ENCODE data around the gene HECTD1.
"Not testable (repeated sequence)": the region's sequence is repeated elsewhere in the genome, so short reads cannot be mapped to it uniquely, and the experiment has no call there.

The HECTD1 gene

DNA sequence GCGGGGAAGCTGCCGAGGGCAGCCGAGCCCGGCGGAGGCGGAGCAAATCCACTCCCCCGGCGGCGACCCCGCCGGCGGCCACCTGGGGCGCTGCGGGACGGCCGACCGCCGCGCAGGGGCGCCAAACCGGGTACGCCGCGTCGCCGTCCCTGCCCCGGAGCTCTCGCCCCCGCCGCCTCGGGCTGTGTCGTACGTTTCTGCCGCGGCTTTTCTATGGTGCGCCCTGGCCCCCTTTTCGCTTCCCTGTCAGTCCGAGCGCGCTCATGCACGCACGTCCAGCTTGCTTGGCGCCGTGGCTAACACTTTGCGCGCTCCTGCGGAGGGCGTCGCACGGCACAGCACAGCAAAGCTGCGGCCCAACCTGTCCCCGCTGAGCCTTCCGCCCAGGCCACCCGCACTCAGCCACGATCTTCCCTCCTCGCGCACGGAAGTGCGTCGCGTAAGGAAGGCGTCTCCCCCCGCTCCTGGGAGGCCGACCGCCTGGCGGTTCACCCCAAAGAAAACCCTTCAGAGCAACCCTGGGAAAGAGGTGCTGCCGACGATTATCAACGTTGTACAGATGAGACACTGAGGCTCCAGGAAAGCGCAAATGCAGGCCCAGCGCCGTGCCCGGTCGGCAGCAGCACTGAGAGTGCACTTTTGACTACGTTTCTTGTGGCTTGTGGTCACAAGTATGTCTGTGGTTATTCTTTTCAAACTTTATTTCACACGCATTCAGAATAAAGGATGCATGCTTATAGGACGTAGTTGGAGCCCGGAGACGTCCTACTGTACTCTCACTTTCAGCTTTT is at the start of gene HECTD1:
Gene HECTD1, minus strand, starts transcription at position 39 of the 791 bp plus-strand sequence. CDS start 1,857 bp downstream, outside the sequence.
- peak within 1 kb of the TSS; percentile 97 for H3K9ac ChIP-seq (ENCODE audit: low read depth, low read length)
- H3K4me1 ChIP-seq (ENCODE audit: insufficient read depth, low read length), result 0 out of 2 replicates have a peak, but pooled peaks cover 4% of the 10 kb centered on the region
- no peaks in the 10 kb centered on the region for H3K9me3 ChIP-seq (ENCODE audit: control insufficient read depth, insufficient read depth, low read length)
- H3K36me3 ChIP-seq (ENCODE audit: insufficient read depth, low read length), result no peaks in the 10 kb centered on the region; the same call in 1 of the 2 replicates

DNA sequence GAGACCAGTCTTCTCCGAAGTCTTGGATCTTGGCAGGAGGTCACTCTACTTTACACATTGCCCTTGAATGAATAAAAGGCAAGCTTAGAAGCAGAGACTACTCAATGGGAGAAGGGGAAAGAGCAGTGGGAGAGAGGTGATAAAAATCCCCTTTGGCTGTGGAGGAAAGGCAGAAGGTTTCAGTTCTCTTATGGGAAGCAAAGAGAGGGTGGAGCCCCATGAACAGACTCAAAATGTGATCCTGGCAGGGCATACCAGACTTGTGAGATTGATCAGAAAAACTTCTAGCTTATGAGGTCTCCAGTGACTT is 49.6 kb upstream of the HECTD1 start:
- no peak overlapping the region for H3K9ac ChIP-seq (ENCODE audit: low read depth, low read length)
- H3K36me3 ChIP-seq (ENCODE audit: insufficient read depth, low read length), result no peaks in the 10 kb centered on the region
- no peaks in the 10 kb centered on the region for H3K4me1 ChIP-seq (ENCODE audit: insufficient read depth, low read length)
- no peaks in the 10 kb centered on the region for H3K9me3 ChIP-seq (ENCODE audit: control insufficient read depth, insufficient read depth, low read length)

- H3K9me3 ChIP-seq (ENCODE audit: control insufficient read depth, insufficient read depth, low read length), result no peaks in the 10 kb centered on the region
- no peaks in the 10 kb centered on the region for H3K36me3 ChIP-seq (ENCODE audit: insufficient read depth, low read length)
- H3K9ac ChIP-seq (ENCODE audit: low read depth, low read length), result no peak overlapping the region
- H3K4me1 ChIP-seq (ENCODE audit: insufficient read depth, low read length), result no peaks in the 10 kb centered on the region
Observed at GRCh38 chr14:31256534-31257243, 49.1 kb upstream of the HECTD1 start.

GRCh38 chr14:31255918-31256317 is 48.3 kb upstream of the HECTD1 start:
- not testable (repeated sequence) for H3K9ac ChIP-seq (ENCODE audit: low read depth, low read length); H3K4me1 ChIP-seq (ENCODE audit: insufficient read depth, low read length); H3K9me3 ChIP-seq (ENCODE audit: control insufficient read depth, insufficient read depth, low read length); H3K36me3 ChIP-seq (ENCODE audit: insufficient read depth, low read length)

DNA sequence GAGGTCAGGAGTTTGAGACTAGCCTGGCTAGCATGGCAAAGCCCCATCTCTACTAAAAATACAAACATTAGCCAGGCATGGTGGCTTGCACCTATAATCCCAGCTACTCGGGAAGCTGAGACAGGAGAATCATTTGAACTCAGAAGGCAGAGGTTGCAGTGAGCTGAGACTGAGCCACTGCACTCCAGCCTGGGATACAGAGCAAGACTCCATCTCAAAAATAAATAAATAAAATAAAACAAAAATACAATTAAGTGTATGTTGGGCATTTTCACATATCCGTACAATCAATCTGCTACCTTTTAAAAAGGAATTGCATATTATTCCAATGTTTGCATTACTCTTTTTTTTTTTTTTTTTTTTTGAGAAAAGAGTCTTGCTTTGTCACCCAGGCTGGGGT is 47.7 kb upstream of the HECTD1 start:
- H3K36me3 ChIP-seq (ENCODE audit: insufficient read depth, low read length), result no peaks in the 10 kb centered on the region
- no peak overlapping the region for H3K9ac ChIP-seq (ENCODE audit: low read depth, low read length)
- no peaks in the 10 kb centered on the region for H3K9me3 ChIP-seq (ENCODE audit: control insufficient read depth, insufficient read depth, low read length)
- no peaks in the 10 kb centered on the region for H3K4me1 ChIP-seq (ENCODE audit: insufficient read depth, low read length)

GRCh38 chr14:31253746-31254471 is 46.3 kb upstream of the HECTD1 start:
- H3K9ac ChIP-seq (ENCODE audit: low read depth, low read length), result no peak overlapping the region
- no peaks in the 10 kb centered on the region for H3K9me3 ChIP-seq (ENCODE audit: control insufficient read depth, insufficient read depth, low read length)
- no peaks in the 10 kb centered on the region for H3K4me1 ChIP-seq (ENCODE audit: insufficient read depth, low read length)
- no peaks in the 10 kb centered on the region for H3K36me3 ChIP-seq (ENCODE audit: insufficient read depth, low read length)

GRCh38 chr14:31252865-31253264 is 45.3 kb upstream of the HECTD1 start:
- Histone ChIP-seq H3K4me1 (ENCODE audit: insufficient read depth, low read length) (no peaks in the 10 kb centered on the region), H3K9ac (ENCODE audit: low read depth, low read length) (no peak overlapping the region), H3K9me3 (ENCODE audit: control insufficient read depth, insufficient read depth, low read length) (no peaks in the 10 kb centered on the region), H3K36me3 (ENCODE audit: insufficient read depth, low read length) (no peaks in the 10 kb centered on the region)

DNA sequence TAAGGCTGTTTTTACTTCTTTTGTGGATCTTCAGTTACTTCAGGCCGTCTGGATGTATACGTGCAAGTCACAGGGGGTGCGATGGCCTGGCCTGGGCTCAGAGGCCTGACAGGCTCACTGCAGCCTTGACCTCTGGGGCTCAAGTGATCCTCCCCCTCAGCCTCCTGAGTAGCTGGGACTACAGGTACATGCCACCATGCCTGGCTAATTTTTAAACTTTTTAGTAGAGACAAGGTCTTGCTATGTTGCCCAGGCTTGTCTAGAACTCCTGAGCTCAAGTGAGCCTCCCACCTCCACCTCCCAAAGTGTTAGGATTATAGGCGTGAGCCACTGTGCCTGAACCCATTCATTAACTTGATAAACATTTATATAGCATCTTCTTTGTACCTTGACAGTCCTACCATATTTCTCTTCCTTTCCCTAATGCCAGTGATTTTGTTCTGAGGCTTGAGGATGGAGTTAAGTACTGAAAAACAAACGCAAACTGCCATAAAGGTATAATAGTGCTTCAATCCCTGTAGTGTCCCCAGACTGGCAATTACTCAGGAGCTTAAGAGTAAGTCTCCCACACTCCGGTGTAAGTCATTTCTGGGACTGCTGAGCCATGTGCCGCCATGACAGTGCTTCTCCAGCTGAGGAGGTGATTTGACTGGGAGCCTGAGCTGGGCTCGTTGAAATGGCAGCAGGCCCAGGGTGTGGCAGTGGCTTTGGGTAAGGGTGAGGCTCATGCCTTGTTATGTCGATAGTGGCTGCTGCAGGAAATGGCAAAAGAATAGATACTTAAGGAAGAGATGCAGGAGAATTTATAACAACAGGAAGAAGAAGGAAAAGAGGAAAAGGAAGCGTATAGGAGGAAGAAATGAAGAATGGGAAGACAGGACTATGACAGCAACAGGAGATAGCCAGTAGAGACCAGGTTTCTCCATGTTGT is 43.7 kb upstream of the HECTD1 start:
- Histone ChIP-seq H3K9ac (ENCODE audit: low read depth, low read length) (no peak overlapping the region), H3K36me3 (ENCODE audit: insufficient read depth, low read length) (no peaks in the 10 kb centered on the region), H3K9me3 (ENCODE audit: control insufficient read depth, insufficient read depth, low read length) (no peaks in the 10 kb centered on the region), H3K4me1 (ENCODE audit: insufficient read depth, low read length) (no peaks in the 10 kb centered on the region)

GRCh38 chr14:31244626-31245025 is 37.0 kb upstream of the HECTD1 start:
- H3K4me1 ChIP-seq (ENCODE audit: insufficient read depth, low read length), result peaks cover 7% of the 10 kb centered on the region
- no peaks in the 10 kb centered on the region for H3K36me3 ChIP-seq (ENCODE audit: insufficient read depth, low read length)
- H3K9me3 ChIP-seq (ENCODE audit: control insufficient read depth, insufficient read depth, low read length), result no peaks in the 10 kb centered on the region
- peak overlapping the region; percentile 20; the same call in 1 of the 2 replicates for H3K9ac ChIP-seq (ENCODE audit: low read depth, low read length)

DNA sequence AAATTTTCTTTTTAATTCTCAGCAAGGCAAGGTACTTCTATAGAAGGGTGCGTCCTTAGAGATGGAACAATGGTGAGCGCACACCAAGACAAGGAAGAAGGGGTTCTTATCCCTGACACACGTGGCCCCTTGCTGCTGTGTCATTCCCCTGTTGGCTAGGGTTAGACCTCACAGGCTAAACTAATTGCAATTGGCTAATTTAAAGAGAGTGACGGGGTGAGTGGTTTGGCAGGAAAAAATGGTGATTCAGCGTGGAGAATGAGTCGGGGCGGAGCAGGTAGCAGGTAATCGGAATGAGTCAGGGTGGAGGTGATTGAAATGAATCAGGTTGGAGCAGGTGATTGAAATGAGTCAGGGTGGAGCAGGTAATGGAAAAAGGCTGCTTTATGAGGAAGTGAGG is 36.3 kb upstream of the HECTD1 start:
- no peaks in the 10 kb centered on the region for H3K9me3 ChIP-seq (ENCODE audit: control insufficient read depth, insufficient read depth, low read length)
- H3K4me1 ChIP-seq (ENCODE audit: insufficient read depth, low read length), result peaks cover 7% of the 10 kb centered on the region
- H3K9ac ChIP-seq (ENCODE audit: low read depth, low read length), result peak overlapping the region; percentile 20; the same call in 1 of the 2 replicates
- H3K36me3 ChIP-seq (ENCODE audit: insufficient read depth, low read length), result no peaks in the 10 kb centered on the region

DNA sequence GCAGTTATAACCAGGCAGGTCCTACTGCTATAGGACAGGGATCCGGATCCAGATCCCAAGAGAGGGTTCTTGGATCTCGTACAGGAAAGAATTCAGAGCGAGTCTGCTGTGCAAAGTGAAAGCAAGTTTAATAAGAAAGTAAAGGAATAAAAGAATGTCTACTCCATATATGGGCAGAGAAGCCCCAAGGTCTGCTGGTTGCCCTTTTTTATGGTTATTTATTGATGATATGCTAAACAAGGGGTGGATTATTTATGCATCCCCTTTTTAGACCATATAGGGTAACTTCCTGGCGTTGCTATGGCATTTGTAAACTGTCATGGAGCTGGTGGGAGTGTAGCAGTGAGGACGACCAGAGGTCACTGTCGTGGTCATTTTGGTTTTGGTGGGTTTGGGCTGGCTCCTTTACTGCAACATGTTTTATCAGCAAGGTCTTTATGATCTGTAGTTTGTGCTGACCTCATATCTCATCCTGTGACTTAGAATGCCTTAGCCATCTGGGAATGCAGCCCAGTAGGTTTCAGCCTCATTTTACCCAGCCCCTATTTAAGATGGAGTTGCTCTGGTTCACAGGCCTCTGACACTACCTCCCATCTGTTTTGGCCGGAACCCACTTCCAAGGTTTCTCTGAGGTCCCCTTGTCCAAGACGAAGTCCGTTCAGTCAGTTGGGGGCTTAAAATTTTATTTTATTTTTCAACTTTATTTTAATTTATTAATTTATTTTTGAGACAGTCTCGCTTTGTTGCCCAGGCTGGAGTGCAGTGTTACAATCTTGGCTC is 34.8 kb upstream of the HECTD1 start:
- H3K9ac ChIP-seq (ENCODE audit: low read depth, low read length); H3K4me1 ChIP-seq (ENCODE audit: insufficient read depth, low read length); H3K36me3 ChIP-seq (ENCODE audit: insufficient read depth, low read length); H3K9me3 ChIP-seq (ENCODE audit: control insufficient read depth, insufficient read depth, low read length): not testable (repeated sequence)

DNA sequence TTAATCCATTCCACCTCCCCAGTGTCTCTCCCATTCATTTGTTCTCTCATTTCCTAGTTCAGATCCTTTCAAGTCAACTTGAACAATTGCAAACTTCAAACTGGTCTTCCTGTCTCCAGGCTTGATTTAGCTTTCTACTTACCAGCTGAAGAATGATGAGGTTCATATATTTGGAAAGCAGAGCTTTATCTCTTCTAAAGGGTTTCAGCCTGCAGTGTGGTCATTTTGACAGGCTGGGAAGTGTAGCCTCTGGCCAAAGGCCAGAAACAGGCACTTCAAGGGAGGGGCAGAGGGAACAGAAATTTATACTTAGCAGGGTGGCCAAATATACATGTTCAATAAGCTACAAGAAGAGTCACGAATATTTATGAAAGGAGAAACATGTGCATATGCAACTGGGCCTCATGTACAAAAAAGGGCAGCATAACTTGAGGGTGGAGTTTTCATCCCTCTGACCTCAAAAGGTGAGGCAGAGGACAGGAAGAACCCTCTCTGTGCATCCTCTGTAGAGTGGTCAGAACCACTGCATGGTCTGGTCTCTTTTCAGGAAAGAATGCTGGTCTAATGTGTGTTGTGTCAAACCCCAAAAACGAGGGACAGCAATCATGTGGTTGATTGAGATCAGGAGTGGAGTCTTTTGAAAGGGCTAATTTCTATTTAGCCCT is 34.0 kb upstream of the HECTD1 start:
- H3K4me1 ChIP-seq (ENCODE audit: insufficient read depth, low read length), result peaks cover 7% of the 10 kb centered on the region
- no peak overlapping the region for H3K9ac ChIP-seq (ENCODE audit: low read depth, low read length)
- no peaks in the 10 kb centered on the region for H3K9me3 ChIP-seq (ENCODE audit: control insufficient read depth, insufficient read depth, low read length)
- H3K36me3 ChIP-seq (ENCODE audit: insufficient read depth, low read length), result no peaks in the 10 kb centered on the region

DNA sequence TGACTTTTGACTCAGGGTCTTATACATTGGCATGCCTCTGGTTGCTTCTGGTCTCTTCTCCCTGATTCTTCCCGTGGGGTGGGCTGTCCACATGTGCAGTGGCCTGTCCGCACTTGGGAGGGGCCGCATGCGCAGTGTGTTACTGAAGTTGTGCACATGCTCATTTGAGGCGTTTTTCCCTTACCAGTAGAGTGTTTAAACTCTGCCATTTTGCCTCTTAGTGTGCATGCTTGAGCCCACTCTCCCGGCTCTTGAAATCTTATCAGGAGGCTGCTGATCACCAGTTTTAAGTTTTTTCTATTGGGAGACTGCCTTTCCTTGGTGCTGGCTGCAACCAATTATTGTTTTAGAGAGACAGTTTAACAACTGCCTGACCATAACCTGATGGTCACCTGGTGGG is 32.1 kb upstream of the HECTD1 start:
- Histone ChIP-seq H3K36me3 (ENCODE audit: insufficient read depth, low read length) (no peaks in the 10 kb centered on the region), H3K4me1 (ENCODE audit: insufficient read depth, low read length) (peaks cover 7% of the 10 kb centered on the region), H3K9me3 (ENCODE audit: control insufficient read depth, insufficient read depth, low read length) (no peaks in the 10 kb centered on the region), H3K9ac (ENCODE audit: low read depth, low read length) (no peak overlapping the region)
